Endothelial cell (in vitro differentiated cells): Measurements from ENCODE around the gene RLN2. TPM values are rescaled to one million over a fixed set of nuclear protein-coding genes. Genes with fewer than 3 reads are reported as not detected.
A peak's percentile ranks its signal among the peaks of the same experiment; 100 is the strongest.

Experiments
- DNase-seq: peaks from one replicate; pipeline ENCODE4 v3.0.0; 2021; ENCODE audit warnings: low spot score
- H3K27ac Mint-ChIP-seq: one replicate; pipeline ENCODE4 v1.8.0; 2021; ENCODE audit warnings: mixed read lengths, inconsistent platforms; ENCODE audit not compliant: unreplicated experiment
- H3K27me3 Mint-ChIP-seq: one replicate; pipeline ENCODE4 v1.8.0; 2021; ENCODE audit warnings: mild to moderate bottlenecking, moderate library complexity, mixed read lengths, inconsistent platforms; ENCODE audit not compliant: unreplicated experiment
- H3K36me3 Mint-ChIP-seq: one replicate; pipeline ENCODE4 v1.8.0; 2021; ENCODE audit warnings: mild to moderate bottlenecking, low read depth, mixed read lengths, inconsistent platforms; ENCODE audit not compliant: unreplicated experiment
- H3K4me1 Mint-ChIP-seq: one replicate; pipeline ENCODE4 v1.8.0; 2021; ENCODE audit warnings: mild to moderate bottlenecking, mixed read lengths, inconsistent platforms; ENCODE audit not compliant: unreplicated experiment
- H3K4me3 Mint-ChIP-seq: one replicate; pipeline ENCODE4 v1.8.0; 2021; ENCODE audit warnings: mild to moderate bottlenecking, mixed read lengths, inconsistent platforms; ENCODE audit not compliant: unreplicated experiment
- H3K9me3 Mint-ChIP-seq: one replicate; pipeline ENCODE4 v1.8.0; 2021; ENCODE audit warnings: mixed read lengths, inconsistent platforms; ENCODE audit not compliant: unreplicated experiment
- CTCF ChIP-seq: fragments of 200-600 bp; sonication (generic); IDR thresholded peaks from one replicate; pipeline ENCODE4 v1.5.0; 2021; ENCODE audit warnings: antibody characterized with exemption; ENCODE audit not compliant: unreplicated experiment
- total RNA-seq: library from RNA; stranded (reverse); fragmentation: NEBNext Ultra II Directional; extraction: Animal tissue kit (Norgen Biotek cat#: 25700); gene quantifications from one replicate; pipeline ENCODE4 v1.2.1, GENCODE V29; 2021; ENCODE audit not compliant: unreplicated experiment

RLN2 gene
- total RNA-seq, 1 donor from 2014 or later: 1.4 TPM

- Mint-ChIP-seq H3K27me3 (no peaks in the 10 kb centered on the region), H3K36me3 (no peaks in the 10 kb centered on the region), H3K9me3 (no peaks in the 10 kb centered on the region), H3K27ac (no peak overlapping the region), H3K4me1 (no peaks in the 10 kb centered on the region), H3K4me3 (no peak overlapping the region)
- DNase-seq: no peak
- no peak for TF ChIP-seq CTCF
Observed at GRCh38 chr9:5286262-5286661, 18.3 kb downstream of the RLN2 start.

- Mint-ChIP-seq H3K4me1 (no peaks in the 10 kb centered on the region), H3K9me3 (no peaks in the 10 kb centered on the region), H3K27me3 (peaks cover 2% of the 10 kb centered on the region), H3K36me3 (no peaks in the 10 kb centered on the region), H3K27ac (no peak overlapping the region), H3K4me3 (no peak overlapping the region)
- DNase-seq: no peak
- no peak for TF ChIP-seq CTCF
Observed at GRCh38 chr9:5278486-5278885, 26.0 kb downstream of the RLN2 start.

GRCh38 chr9:5274770-5275169 is 29.7 kb downstream of the RLN2 start:
- Mint-ChIP-seq H3K4me1 (no peaks in the 10 kb centered on the region), H3K4me3 (no peak overlapping the region), H3K36me3 (no peaks in the 10 kb centered on the region), H3K27ac (no peak overlapping the region), H3K9me3 (no peaks in the 10 kb centered on the region), H3K27me3 (peaks cover 2% of the 10 kb centered on the region)
- no peak for TF ChIP-seq CTCF
- no peak for DNase-seq

- DNase-seq: no peak
- Mint-ChIP-seq H3K4me3 (no peak overlapping the region), H3K27me3 (peaks cover 2% of the 10 kb centered on the region), H3K4me1 (peaks cover 8% of the 10 kb centered on the region), H3K9me3 (no peaks in the 10 kb centered on the region), H3K27ac (peak overlapping the region; percentile 79), H3K36me3 (no peaks in the 10 kb centered on the region)
- TF ChIP-seq CTCF: no peak
Observed at GRCh38 chr9:5269249-5269715, 35.2 kb downstream of the RLN2 start.

- no peak for TF ChIP-seq CTCF
- DNase-seq: no peak
- H3K4me1 Mint-ChIP-seq: peaks cover 8% of the 10 kb centered on the region
- no peaks in the 10 kb centered on the region for H3K9me3 Mint-ChIP-seq
- H3K36me3 Mint-ChIP-seq: no peaks in the 10 kb centered on the region
- H3K27me3 Mint-ChIP-seq: peaks cover 3% of the 10 kb centered on the region
- no peak overlapping the region for H3K27ac Mint-ChIP-seq
- no peak overlapping the region for H3K4me3 Mint-ChIP-seq
Observed at GRCh38 chr9:5265939-5266338, 38.6 kb downstream of the RLN2 start.
